Fibroblast of skin of abdomen (primary cell): ENCODE data around the gene POGK. TPM values are rescaled to one million over a fixed set of nuclear protein-coding genes. Genes with fewer than 3 reads are reported as not detected.
"Not testable (repeated sequence)": the region's sequence is repeated elsewhere in the genome, so short reads cannot be mapped to it uniquely, and the experiment has no call there.

Source experiments
- DNase-seq: peaks from one replicate; pipeline ENCODE4 v3.0.0-alpha.2; 2013
- polyA plus RNA-seq, 2 experiments: library from polyadenylated mRNA; unstranded; fragments of 120-200 nt; gene quantifications; one replicate each; pipeline ENCODE4 v1.2.1, GENCODE V29; 2013; ENCODE audit not compliant: insufficient read length in 2 of 2

Gene POGK
- 22.5 TPM for polyA plus RNA-seq (2013, experiment 1 of 2; ENCODE audit: insufficient read length)
- 21.9 TPM for polyA plus RNA-seq (2013, experiment 2 of 2; ENCODE audit: insufficient read length)

- DNase-seq = peak; percentile 90
These were observed at the start of gene POGK for GRCh38 chr1:166838766-166839599. TSS of gene POGK (plus strand) at chr1:166839475. CDS start at chr1:166840957, 1,482 bp downstream.

GRCh38 chr1:166796620-166797236, 42.5 kb upstream of the POGK start:
- no peak for DNase-seq

GRCh38 chr1:166808952-166809351, 30.3 kb upstream of the POGK start:
- no peak for DNase-seq

GRCh38 chr1:166811691-166812090, 27.6 kb upstream of the POGK start:
- DNase-seq = peak; percentile 6

- no peak for DNase-seq
These were observed 25.6 kb upstream of the POGK start for GRCh38 chr1:166813508-166814223.

- DNase-seq = peak; percentile 1
These were observed 24.7 kb upstream of the POGK start for GRCh38 chr1:166814611-166815010.

- DNase-seq = no peak
These were observed 19.3 kb upstream of the POGK start for GRCh38 chr1:166819974-166820373.

GRCh38 chr1:166822385-166822784, 16.9 kb upstream of the POGK start:
- no peak for DNase-seq

- no peak for DNase-seq
These were observed 11.8 kb upstream of the POGK start for GRCh38 chr1:166827426-166827825.

- DNase-seq = not testable (repeated sequence)
These were observed 9.5 kb upstream of the POGK start for GRCh38 chr1:166829762-166830161.

- no peak for DNase-seq
These were observed 2.5 kb upstream of the POGK start for GRCh38 chr1:166836733-166837132.

GRCh38 chr1:166839600-166840308, 479 bp downstream of the POGK start:
- DNase-seq = peak; percentile 28

GRCh38 chr1:166840309-166841274, 1.3 kb downstream of the POGK start:
- peak; percentile 12 for DNase-seq

GRCh38 chr1:166843322-166843721, 4.0 kb downstream of the POGK start:
- no peak for DNase-seq

GRCh38 chr1:166843769-166844596, 4.7 kb downstream of the POGK start:
- DNase-seq = no peak

GRCh38 chr1:166844791-166845190, 5.5 kb downstream of the POGK start:
- no peak for DNase-seq

- no peak for DNase-seq
These were observed 8.9 kb downstream of the POGK start for GRCh38 chr1:166848193-166848592.

GRCh38 chr1:166849135-166849534, 9.9 kb downstream of the POGK start:
- no peak for DNase-seq

- DNase-seq = no peak
These were observed 13.6 kb downstream of the POGK start for GRCh38 chr1:166852918-166853317.

- no peak for DNase-seq
These were observed 16.3 kb downstream of the POGK start for GRCh38 chr1:166855558-166855957.
